H1 (cell line): ENCODE results near the gene CDKN1A. TPM values are rescaled to one million over a fixed set of nuclear protein-coding genes. Genes with fewer than 3 reads are reported as not detected.

Experiments
- CHD2 ChIP-seq: IDR thresholded peaks from 2 replicates; pipeline ENCODE4 v1.6.1; 2012; ENCODE audit warnings: low read length, improper control_type of control experiment
- polyA plus RNA-seq, 7 experiments: library from polyadenylated mRNA; depleted of rRNA in 3 of 7; stranded (reverse) in 5 of 7; unstranded in 2 of 7; fragments of >200 nt in 5 of 7; fragments of 200-250 nt in 2 of 7; gene quantifications; 1 replicate in 5 of 7; 2 replicates in 1 of 7; 4 replicates in 1 of 7; pipeline versions ENCODE4 v1.2.1 to v1.2.3, GENCODE V29; 2011 to 2013; ENCODE audit warnings: missing spikeins in 2 of 7, mixed read lengths in 2 of 7
- total RNA-seq: library from RNA; stranded (reverse); fragmentation: NEBNext Ultra II Directional; extraction: Animal tissue kit (Norgen Biotek cat#: 25700); gene quantifications from 2 replicates; pipeline ENCODE4 v1.2.1, GENCODE V29; 2021

Gene CDKN1A
- total and polyA plus RNA-seq, 2 of the 8 experiments (the other 6 are each of a cell fraction or from before 2014, with no cell fraction given), result 15.2 to 36.0 TPM

DNA sequence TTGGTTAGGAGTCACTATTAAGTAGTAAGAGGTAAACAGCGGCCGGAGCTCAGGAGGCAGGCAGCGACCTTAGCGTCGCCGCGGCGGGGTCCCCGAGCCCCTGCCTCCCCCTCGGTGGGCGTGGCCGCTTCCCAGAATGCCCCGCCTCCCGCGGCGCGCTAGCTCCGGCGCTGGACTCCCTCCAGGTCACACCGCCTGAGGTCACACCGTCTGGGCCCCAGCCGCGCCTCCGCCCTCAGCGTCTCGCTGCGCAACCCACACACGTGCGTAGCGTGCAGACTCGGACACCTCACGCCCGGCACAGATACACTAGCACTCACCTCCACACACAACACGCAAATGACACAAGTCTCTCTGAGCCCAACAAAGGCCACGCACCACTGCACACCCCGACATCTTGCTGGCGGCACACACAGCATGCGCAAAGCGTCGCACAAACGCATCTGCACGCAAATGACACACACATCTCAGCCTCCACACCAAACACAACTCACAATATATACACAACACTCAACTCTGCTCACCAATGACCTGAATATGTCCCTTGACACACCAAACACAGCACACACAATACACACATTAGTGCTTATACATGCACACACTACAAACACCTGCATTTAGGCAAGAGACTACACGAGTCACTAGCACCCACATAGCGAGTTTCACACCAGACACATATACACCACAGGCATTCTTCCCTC is 17.6 kb upstream of the CDKN1A start (continued):
- no peak for TF ChIP-seq CHD2
- TF ChIP-seq, all 59 proteins: peak for 4
